Activated B cell treated with CpG ODN at 0.5 μM for 24 hours (primary cell): ENCODE results near the gene TNF. TPM values are rescaled to one million over a fixed set of nuclear protein-coding genes. Genes with fewer than 3 reads are reported as not detected.
A peak's percentile ranks its signal among the peaks of the same experiment; 100 is the strongest.

Experiments
- ATAC-seq: fragments of 200-7000 bp; cut with Tn5 transposase; one replicate; pipeline ENCODE4 v1.10.0; 2021; ENCODE audit warnings: low read depth, mild to moderate bottlenecking, moderate library complexity
- CTCF ChIA-PET: fragments of 350-600 bp; sonication (Branson Sonifier 250); formaldehyde crosslinking; loops from one replicate; lab custom pipeline; 2021; ENCODE audit warnings: antibody characterized with exemption; lab: Charles Lee
- POLR2A ChIA-PET: fragments of 350-600 bp; sonication (Branson Sonifier 250); formaldehyde crosslinking; loops from one replicate; lab custom pipeline; 2021; ENCODE audit warnings: antibody characterized with exemption; lab: Charles Lee
- DNase-seq: peaks from one replicate; pipeline ENCODE4 v3.0.0; 2022
- H3K27ac Mint-ChIP-seq: one replicate; pipeline ENCODE4 v1.8.0; 2020; ENCODE audit warnings: mixed read lengths
- H3K27me3 Mint-ChIP-seq: one replicate; pipeline ENCODE4 v1.8.0; 2021; ENCODE audit warnings: mixed read lengths
- H3K36me3 Mint-ChIP-seq: one replicate; pipeline ENCODE4 v1.8.0; 2021; ENCODE audit warnings: low read depth, mixed read lengths
- H3K4me1 Mint-ChIP-seq: one replicate; pipeline ENCODE4 v1.8.0; 2021; ENCODE audit warnings: mixed read lengths
- H3K4me3 Mint-ChIP-seq: one replicate; pipeline ENCODE4 v1.8.0; 2020; ENCODE audit warnings: mild to moderate bottlenecking, mixed read lengths
- H3K9me3 Mint-ChIP-seq: one replicate; pipeline ENCODE4 v1.8.0; 2020; ENCODE audit warnings: mixed read lengths
- CTCF ChIP-seq: fragments of 200-600 bp; IDR thresholded peaks from one replicate; pipeline ENCODE4 v1.8.0; 2022; ENCODE audit warnings: antibody characterized with exemption, mild to moderate bottlenecking
- intact Hi-C: fragments of 100-400 bp; cut with micrococcal nuclease; formaldehyde crosslinking; loops from one replicate; pipeline ENCODE4 v1.15.1; 2024
- total RNA-seq: library from RNA; stranded (reverse); gene quantifications from 2 replicates; pipeline ENCODE4 v1.2.3, GENCODE V29; 2022

Gene TNF
- total RNA-seq, 1 donor from 2014 or later: 139 TPM

GRCh38 chr6:31577579-31577966 lies 2.2 kb downstream of the TNF start:
- TF ChIP-seq CTCF: no peak
- Mint-ChIP-seq H3K4me1 (peaks cover 85% of the 10 kb centered on the region), H3K27me3 (no peaks in the 10 kb centered on the region), H3K4me3 (peak overlapping the region; percentile 98), H3K9me3 (no peaks in the 10 kb centered on the region), H3K27ac (peak overlapping the region; percentile 99), H3K36me3 (peaks cover 71% of the 10 kb centered on the region)
- DNase-seq (no peak), ATAC-seq (no peak)
- CTCF ChIA-PET: interaction anchor here (0.7 to 25.7 kb wide), 4 partner anchors 9 to 252 kb away, joined by 4 to 611 read pairs (median 294); partner anchors contain the start of genes ATP6V1G2, DDX39B, NCR3 and NFKBIL1
- intact Hi-C loops: no loop called here
- POLR2A ChIA-PET: interaction anchor here (0.6 to 26.0 kb wide), 8 partner anchors 1 to 272 kb away, joined by 3 to 1155 read pairs (median 129); partner anchors contain the start of genes ATP6V1G2, BAG6, LST1 and LTA

GRCh38 chr6:31578184-31579118 lies 3.1 kb downstream of the TNF start:
- intact Hi-C loops: no loop called here
- no peaks in the 10 kb centered on the region for H3K27me3 Mint-ChIP-seq
- no peaks in the 10 kb centered on the region for H3K9me3 Mint-ChIP-seq
- H3K4me3 Mint-ChIP-seq: peak overlapping the region; percentile 78
- ATAC-seq (no peak), DNase-seq (no peak)
- peak overlapping the region; percentile 94 for H3K27ac Mint-ChIP-seq
- ChIA-PET CTCF (interaction anchor here (0.7 to 25.7 kb wide), 4 partner anchors 10 to 252 kb away, joined by 4 to 611 read pairs (median 294); partner anchors contain the start of genes ATP6V1G2, DDX39B, NCR3 and NFKBIL1), POLR2A (interaction anchor here (12.8 to 26.0 kb wide), 4 partner anchors 2 to 26 kb away, joined by 234 to 1155 read pairs (median 868); partner anchors contain the start of genes LST1, LTA, LTB and NCR3)
- H3K4me1 Mint-ChIP-seq: peaks cover 83% of the 10 kb centered on the region
- TF ChIP-seq CTCF: no peak
- peaks cover 63% of the 10 kb centered on the region for H3K36me3 Mint-ChIP-seq

- H3K4me3 Mint-ChIP-seq: peak overlapping the region; percentile 78
- ATAC-seq (no peak), DNase-seq (no peak)
- TF ChIP-seq CTCF: no peak
- CTCF ChIA-PET: interaction anchor here (2.2 to 25.7 kb wide), 3 partner anchors 11 to 26 kb away, joined by 12 to 611 read pairs (median 577); partner anchors contain the start of genes ATP6V1G2, DDX39B, NCR3 and NFKBIL1
- peaks cover 83% of the 10 kb centered on the region for H3K4me1 Mint-ChIP-seq
- peak overlapping the region; percentile 94 for H3K27ac Mint-ChIP-seq
- intact Hi-C loops: no loop called here
- no peaks in the 10 kb centered on the region for H3K27me3 Mint-ChIP-seq
- H3K36me3 Mint-ChIP-seq: peaks cover 57% of the 10 kb centered on the region
- POLR2A ChIA-PET: interaction anchor here (12.8 to 26.0 kb wide), 4 partner anchors 2 to 27 kb away, joined by 234 to 1155 read pairs (median 868); partner anchors contain the start of genes LST1, LTA, LTB and NCR3
- H3K9me3 Mint-ChIP-seq: no peaks in the 10 kb centered on the region
These were observed 3.7 kb downstream of the TNF start for GRCh38 chr6:31579119-31579505.

GRCh38 chr6:31579546-31580437 lies 4.4 kb downstream of the TNF start:
- H3K4me3 Mint-ChIP-seq: peak overlapping the region; percentile 99
- H3K27ac Mint-ChIP-seq: peak overlapping the region; percentile 94
- peaks cover 55% of the 10 kb centered on the region for H3K36me3 Mint-ChIP-seq
- H3K9me3 Mint-ChIP-seq: no peaks in the 10 kb centered on the region
- no peak for ATAC-seq
- peaks cover 83% of the 10 kb centered on the region for H3K4me1 Mint-ChIP-seq
- ChIA-PET CTCF (interaction anchor here (1.0 to 25.7 kb wide), 6 partner anchors 9 to 85 kb away, joined by 3 to 611 read pairs (median 16); partner anchors contain the start of genes ATP6V1G2, DDX39B, GPANK1 and LTA), POLR2A (interaction anchor here (0.6 to 26.0 kb wide), 9 partner anchors 3 to 235 kb away, joined by 4 to 1155 read pairs (median 44); partner anchors contain the start of genes ATP6V1G2, BAG6, DDX39B and LST1)
- H3K27me3 Mint-ChIP-seq: no peaks in the 10 kb centered on the region
- intact Hi-C loops: loop anchor here (1.0 to 2.0 kb wide), 5 partner anchors 7 to 41 kb away; partner anchors contain the start of genes LTA and PRRC2A
- no peak for TF ChIP-seq CTCF
- no peak for DNase-seq
